Measurements from ENCODE around the gene ACSL4.
"Not testable (repeated sequence)": the region's sequence is repeated elsewhere in the genome, so short reads cannot be mapped to it uniquely, and the experiment has no call there.

Gene ACSL4

GRCh38 chrX:109660435-109661143, 72.5 kb downstream of the ACSL4 start:
- no peak for DNase-seq

DNA sequence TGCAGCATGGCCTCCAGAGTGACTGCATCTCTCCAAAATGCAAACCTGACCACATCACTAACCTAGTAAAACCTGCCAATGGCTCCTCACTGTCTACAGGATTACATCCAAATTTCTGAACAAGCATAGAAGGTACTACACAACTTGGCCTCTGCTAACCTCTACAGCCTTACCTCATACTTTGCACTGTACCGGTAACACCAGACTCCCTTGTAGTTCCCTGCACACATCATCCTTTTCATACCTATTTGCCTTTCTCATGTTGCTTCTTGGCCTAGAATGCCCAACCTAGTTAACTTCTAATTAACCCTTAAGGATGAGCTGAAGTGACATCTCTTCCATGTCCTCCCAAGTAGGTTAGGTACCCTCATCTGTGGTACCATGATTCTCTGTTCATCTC, 74.7 kb downstream of the ACSL4 start:
- no peak for DNase-seq

GRCh38 chrX:109657364-109657763, 75.7 kb downstream of the ACSL4 start:
- DNase-seq, result not testable (repeated sequence)

GRCh38 chrX:109656774-109657173, 76.3 kb downstream of the ACSL4 start:
- no peak for DNase-seq

DNA sequence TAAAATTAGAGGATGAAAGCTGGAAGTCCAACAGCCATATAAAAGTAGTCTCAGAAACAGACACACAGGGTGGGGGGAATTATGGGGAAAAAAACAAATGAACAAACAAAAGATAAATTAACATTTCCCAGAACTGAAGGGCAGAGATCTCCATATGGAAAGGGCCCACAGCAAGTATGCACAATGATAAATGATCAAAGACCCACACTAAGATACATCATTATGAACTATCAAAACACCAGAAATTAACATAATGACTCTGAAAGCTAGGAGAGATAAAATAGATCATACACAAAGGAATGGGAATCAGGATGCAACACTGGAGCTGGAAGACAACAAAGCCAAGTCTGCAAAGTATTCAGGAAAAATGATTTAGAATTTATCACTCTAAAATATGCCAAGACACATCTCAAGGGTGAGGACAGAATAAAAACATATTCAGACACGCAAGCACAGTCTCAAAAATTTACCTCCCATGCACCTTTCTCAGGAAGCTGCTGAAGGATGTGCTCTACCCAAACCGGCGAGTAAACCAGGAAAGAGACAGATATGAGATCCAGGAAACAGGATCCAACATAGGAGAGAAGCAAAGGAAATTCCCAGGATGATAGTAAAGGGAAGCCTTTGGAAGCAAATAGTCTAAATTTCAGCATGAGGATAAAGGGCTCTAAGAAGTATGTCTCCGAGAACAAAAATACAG, 77.4 kb downstream of the ACSL4 start:
- no peak for DNase-seq

GRCh38 chrX:109654516-109655109, 78.4 kb downstream of the ACSL4 start:
- DNase-seq, result no peak

- DNase-seq, result not testable (repeated sequence)
Measured at GRCh38 chrX:109644671-109645070, 88.4 kb downstream of the ACSL4 start.

GRCh38 chrX:109643687-109644086, 89.4 kb downstream of the ACSL4 start:
- DNase-seq, result no peak

- DNase-seq, result no peak
Measured at GRCh38 chrX:109638158-109638557, 94.9 kb downstream of the ACSL4 start.

DNA sequence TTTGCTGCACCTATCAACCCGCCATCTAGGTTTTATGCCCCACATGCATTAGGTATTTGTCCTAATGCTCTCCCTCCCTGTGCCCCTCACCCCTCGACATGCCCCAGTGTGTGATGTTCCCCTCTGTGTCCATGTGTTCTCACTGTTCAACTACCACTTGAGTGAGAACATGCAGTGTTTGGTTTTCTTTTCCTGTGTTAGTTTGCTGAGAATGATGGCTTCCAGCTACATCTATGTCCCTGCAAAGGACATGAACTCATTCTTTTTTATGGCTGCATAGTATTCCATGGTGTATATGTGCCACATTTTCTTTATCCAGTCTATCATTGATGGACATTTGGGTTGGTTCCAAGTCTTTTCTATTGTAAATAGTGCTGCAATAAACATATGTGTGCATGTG, 95.6 kb downstream of the ACSL4 start:
- not testable (repeated sequence) for DNase-seq

DNA sequence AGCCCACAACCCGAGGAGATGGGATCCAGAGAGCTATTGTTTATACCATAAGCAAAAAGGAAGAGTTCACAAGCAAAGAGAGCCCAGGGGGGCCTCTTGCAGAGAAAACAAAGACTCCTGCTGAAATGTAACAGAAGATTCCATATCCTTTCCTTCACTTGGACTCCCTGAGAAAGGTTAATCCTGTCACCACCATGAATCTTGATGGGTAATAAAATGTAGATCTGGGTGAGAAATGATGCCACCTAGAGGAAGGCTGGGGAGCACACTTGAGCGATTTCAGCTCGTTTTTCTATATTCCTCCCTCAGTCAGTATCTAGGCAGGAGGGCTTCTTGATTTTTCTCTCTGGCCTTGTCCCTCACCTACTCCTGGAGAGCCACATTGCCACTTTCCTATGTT, 97.9 kb downstream of the ACSL4 start:
- no peak for DNase-seq

DNA sequence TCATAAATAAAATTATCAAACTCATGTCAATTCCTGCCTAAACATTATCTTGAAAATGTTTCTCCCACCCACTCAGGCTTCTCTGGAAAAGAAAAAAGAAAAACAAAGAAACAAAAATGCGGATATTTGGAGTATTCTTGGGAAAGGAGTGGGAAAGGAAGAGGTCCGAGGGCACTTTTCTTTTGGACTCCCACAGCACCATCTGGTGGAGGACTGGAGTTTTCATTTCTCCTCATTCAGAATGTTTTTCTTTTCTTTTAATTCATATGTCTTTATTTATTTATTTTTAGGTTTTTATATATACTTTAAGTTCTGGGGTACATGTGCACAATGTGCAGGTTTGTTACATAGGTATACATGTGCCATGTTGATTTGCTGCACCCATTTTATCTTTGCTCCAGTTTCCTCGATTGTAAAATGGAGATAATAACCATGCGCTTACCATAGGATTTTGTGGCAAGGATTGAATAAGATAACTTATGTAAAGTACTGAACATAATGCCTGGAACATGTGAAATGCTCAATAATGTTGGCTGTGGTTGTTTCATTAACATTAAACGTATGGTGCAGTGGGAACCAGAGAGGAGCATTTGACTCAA, 100.1 kb downstream of the ACSL4 start:
- DNase-seq, result no peak

GRCh38 chrX:109629310-109629709, 103.7 kb downstream of the ACSL4 start:
- DNase-seq, result no peak

GRCh38 chrX:109626637-109627036, 106.4 kb downstream of the ACSL4 start:
- DNase-seq, result no peak

- DNase-seq, result no peak
Measured at GRCh38 chrX:109624641-109625616, 108.1 kb downstream of the ACSL4 start, which contains the start of gene KCNE5. Gene KCNE5, minus strand, starts transcription at chrX:109625172. Its CDS starts 152 bp downstream, at chrX:109625020.

DNA sequence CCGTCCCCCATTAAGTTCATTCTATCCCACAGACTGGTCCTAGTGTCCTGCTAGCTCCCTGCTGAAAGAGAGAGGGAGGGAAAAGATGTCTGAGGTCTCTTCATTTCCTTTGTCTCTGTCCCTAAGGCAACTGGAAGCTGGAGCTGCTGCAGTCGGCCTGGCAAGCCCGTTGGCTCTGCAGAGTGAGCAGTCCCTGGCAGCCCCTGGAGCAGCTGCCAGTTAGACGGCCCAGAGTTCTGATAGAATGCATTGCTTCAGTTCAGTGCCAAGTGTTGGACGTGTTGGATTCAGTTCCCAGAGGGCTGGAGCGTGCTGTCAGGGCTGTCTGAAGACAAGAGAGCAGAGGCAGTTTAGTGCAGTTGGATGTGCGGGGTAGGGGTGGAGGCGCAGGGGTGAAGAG, 109.1 kb downstream of the ACSL4 start:
- no peak for DNase-seq

- DNase-seq, result no peak
Measured at GRCh38 chrX:109622270-109622669, 110.8 kb downstream of the ACSL4 start.

DNA sequence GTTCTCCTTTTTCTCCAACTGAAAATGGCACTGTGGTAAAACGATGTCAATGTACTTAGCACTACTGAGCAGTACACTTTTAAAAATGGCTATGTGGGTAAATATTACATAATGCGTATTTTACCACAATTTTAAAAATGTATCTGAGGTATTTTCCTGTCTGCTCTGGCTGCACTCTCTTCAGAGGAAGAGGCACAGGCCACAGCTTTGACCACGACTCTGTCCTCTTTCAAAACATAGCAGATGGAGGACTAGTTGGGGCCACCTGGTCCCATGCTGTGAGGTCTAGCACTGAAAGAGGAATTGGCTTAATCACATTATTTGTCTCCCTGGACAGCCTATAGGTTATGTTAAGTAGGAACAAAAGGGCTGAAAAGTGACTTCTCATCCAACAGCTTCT, 113.3 kb downstream of the ACSL4 start:
- no peak for DNase-seq

GRCh38 chrX:109614951-109615350, 118.1 kb downstream of the ACSL4 start:
- no peak for DNase-seq

- DNase-seq, result no peak
Measured at GRCh38 chrX:109601486-109601885, 131.6 kb downstream of the ACSL4 start.

GRCh38 chrX:109600237-109600651, 132.8 kb downstream of the ACSL4 start:
- DNase-seq, result no peak

- DNase-seq, result no peak
Measured at GRCh38 chrX:109596015-109596414, 137.0 kb downstream of the ACSL4 start.

Measured in activated CD8-positive, alpha-beta memory T cell treated with anti-CD3 and anti-CD28 coated beads, Interleukin-2, amount 50 U/mL, for 4 hours (primary cell).